Retinal pigment epithelial cell (primary cell): Measurements from ENCODE around the gene MYRIP.

Experiments used
- DNase-seq: peaks from one replicate; pipeline ENCODE4 v3.0.0-alpha.2; 2010; ENCODE audit warnings: low read depth
- H3K4me3 ChIP-seq: 2 replicates; pipeline ENCODE4 v1.5.1; 2011; ENCODE audit warnings: mild to moderate bottlenecking, low read length, control low read depth, moderate library complexity
- CTCF ChIP-seq: conservative IDR thresholded peaks from 2 replicates; pipeline ENCODE4 v1.5.1; 2011; ENCODE audit warnings: low read depth, low read length, control low read depth, inconsistent platforms

The MYRIP gene

GRCh38 chr3:40143283-40144090 is 334.1 kb downstream of the MYRIP start:
- DNase-seq: no peak
- TF ChIP-seq CTCF: no peak
- no peak overlapping the region for H3K4me3 ChIP-seq

- no peak overlapping the region for H3K4me3 ChIP-seq
- no peak for DNase-seq
- no peak for TF ChIP-seq CTCF
These were observed 339.4 kb downstream of the MYRIP start for GRCh38 chr3:40148827-40149226.

- no peak for DNase-seq
- H3K4me3 ChIP-seq: no peak overlapping the region
- no peak for TF ChIP-seq CTCF
These were observed 343.2 kb downstream of the MYRIP start for GRCh38 chr3:40152482-40153133.

GRCh38 chr3:40160933-40161332 is 351.5 kb downstream of the MYRIP start:
- no peak for DNase-seq
- no peak for TF ChIP-seq CTCF
- H3K4me3 ChIP-seq: no peak overlapping the region

DNA sequence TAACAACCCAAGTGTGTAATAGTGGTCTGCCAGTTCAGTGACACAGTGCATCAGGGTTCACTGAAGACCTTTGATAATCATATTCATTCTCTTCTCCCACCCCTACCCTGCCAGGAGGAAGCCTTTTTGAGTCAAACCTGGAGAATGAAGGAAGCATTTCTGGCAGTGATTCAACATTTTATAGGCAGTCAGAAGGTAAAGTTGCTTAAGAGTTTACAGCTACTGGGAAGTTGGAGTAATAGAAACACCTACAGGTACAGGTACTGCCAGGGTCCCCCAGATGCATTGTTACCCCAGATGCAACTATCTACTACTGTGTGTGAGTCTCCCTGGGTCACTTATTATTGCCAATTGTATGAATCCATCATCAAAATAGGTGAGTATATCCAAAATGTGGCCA is 353.2 kb downstream of the MYRIP start:
- DNase-seq: no peak
- no peak overlapping the region for H3K4me3 ChIP-seq
- TF ChIP-seq CTCF: no peak

GRCh38 chr3:40166997-40167396 is 357.6 kb downstream of the MYRIP start:
- TF ChIP-seq CTCF: peak; percentile 10
- DNase-seq: no peak
- no peak overlapping the region for H3K4me3 ChIP-seq

GRCh38 chr3:40167958-40168357 is 358.5 kb downstream of the MYRIP start:
- no peak for TF ChIP-seq CTCF
- H3K4me3 ChIP-seq: no peak overlapping the region
- DNase-seq: no peak
